K562 (cell line): Measurements from ENCODE around the gene ZNF302. TPM values are rescaled to one million over a fixed set of nuclear protein-coding genes. Genes with fewer than 3 reads are reported as not detected.
A peak's percentile ranks its signal among the peaks of the same experiment; 100 is the strongest.

Experiments used
- ARID1B ChIP-seq: fragments of 450-650 bp; IDR thresholded peaks from 2 replicates; pipeline ENCODE4 v1.6.1; 2016; ENCODE audit warnings: antibody characterized with exemption, mild to moderate bottlenecking, inconsistent platforms
- COPS2 ChIP-seq: fragments of 450-650 bp; conservative IDR thresholded peaks from 2 replicates; pipeline ENCODE4 v1.6.1; 2016; ENCODE audit warnings: mild to moderate bottlenecking, moderate library complexity
- GATA2 ChIP-seq: sonication (generic); formaldehyde crosslinking; IDR thresholded peaks from 2 replicates; pipeline ENCODE4 v1.4.0; 2020; ENCODE audit warnings: mild to moderate bottlenecking, missing genetic modification reagents
- JUND ChIP-seq, 2 experiments: IDR thresholded peaks; 2 replicates in 1 of 2; 3 replicates in 1 of 2; pipeline ENCODE4 v1.6.1; 2011; ENCODE audit warnings: borderline replicate concordance in 2 of 2, low read depth in 2 of 2, low read length in 2 of 2, improper control_type of control experiment in 1 of 2, missing biosample characterization in 1 of 2, missing genetic modification characterization in 1 of 2, missing genetic modification reagents in 1 of 2
- KHSRP ChIP-seq: fragments of 450-650 bp; IDR thresholded peaks from 2 replicates; pipeline ENCODE4 v1.6.1; 2017
- KLF16 ChIP-seq: IDR thresholded peaks from 2 replicates; pipeline ENCODE4 v1.6.1; 2016; ENCODE audit warnings: antibody characterized with exemption
- MYBL2 ChIP-seq, 2 experiments: fragments of 450-650 bp in 1 of 2; sonication (generic) in 1 of 2; formaldehyde crosslinking in 1 of 2; IDR thresholded peaks; 2 replicates each; pipeline versions ENCODE4 v1.6.1 to v1.8.1; 2017 to 2022; ENCODE audit warnings: borderline replicate concordance in 1 of 2, inconsistent platforms in 1 of 2, low read depth in 1 of 2, mild to moderate bottlenecking in 1 of 2, missing genetic modification reagents in 1 of 2, moderate library complexity in 1 of 2
- NFIX ChIP-seq: fragments of 250-450 bp; sonication (Bioruptor Pico); IDR thresholded peaks from 2 replicates; pipeline ENCODE4 v1.4.0; 2020; ENCODE audit warnings: low read depth, mild to moderate bottlenecking, moderate library complexity
- PHF8 ChIP-seq: fragments of 200-600 bp; sonication (generic); IDR thresholded peaks from 2 replicates; pipeline ENCODE4 v1.6.1; 2012; ENCODE audit warnings: mixed run types, mild to moderate bottlenecking, inconsistent platforms, low read length, moderate library complexity, borderline replicate concordance
- PYGO2 ChIP-seq: fragments of 450-650 bp; IDR thresholded peaks from 2 replicates; pipeline ENCODE4 v1.6.1; 2016; ENCODE audit warnings: mild to moderate bottlenecking, missing genetic modification characterization, moderate library complexity, missing compliant biosample characterization
- RBM17 ChIP-seq: fragments of 200-400 bp; formaldehyde crosslinking; IDR thresholded peaks from 2 replicates; pipeline ENCODE4 v1.6.1; 2017; ENCODE audit warnings: low read depth, mild to moderate bottlenecking, low read length, borderline replicate concordance
- RFX1 ChIP-seq: fragments of 450-650 bp; IDR thresholded peaks from 2 replicates; pipeline ENCODE4 v1.6.1; 2016; ENCODE audit warnings: mild to moderate bottlenecking, moderate library complexity
- SIRT6 ChIP-seq: IDR thresholded peaks from one replicate; pipeline ENCODE4 v1.6.1; 2012; ENCODE audit warnings: low read depth, mild to moderate bottlenecking, control low read depth, inconsistent platforms, low read length, moderate library complexity
- SMARCA4 ChIP-seq: fragments of 450-650 bp; IDR thresholded peaks from 2 replicates; pipeline ENCODE4 v1.6.1; 2016
- TAL1 ChIP-seq: fragments of 450-650 bp; IDR thresholded peaks from 2 replicates; pipeline ENCODE4 v1.6.1; 2016; ENCODE audit warnings: mild to moderate bottlenecking
- ZNF253 ChIP-seq: fragments of 250-450 bp; sonication (Bioruptor Pico); conservative IDR thresholded peaks from 2 replicates; pipeline ENCODE4 v1.6.1; 2021; ENCODE audit warnings: mild to moderate bottlenecking
- ZNF324 ChIP-seq: fragments of 250-450 bp; sonication (Bioruptor Pico); IDR thresholded peaks from 2 replicates; pipeline ENCODE4 v1.4.0; 2020; ENCODE audit warnings: mild to moderate bottlenecking
- polyA plus RNA-seq, 8 experiments: library from polyadenylated mRNA; depleted of rRNA in 4 of 8; stranded (reverse) in 5 of 8; unstranded in 3 of 8; fragments of >200 nt; fragmentation: Nextera tagmentation in 2 of 8; fragmentation: Illumina TruSeq in 1 of 8; extraction: Ambion mirVana in 2 of 8; extraction: Trizol in 1 of 8; gene quantifications; 2 replicates each; pipeline versions ENCODE4 v1.2.1 to v1.2.3, GENCODE V29; 2011 to 2014; ENCODE audit warnings: inconsistent platforms in 1 of 8, missing spikeins in 1 of 8
- total RNA-seq, 7 experiments: library from RNA; depleted of rRNA in 6 of 7; stranded (reverse); fragments of >200 nt in 6 of 7; fragmentation: Illumina TruSeq in 2 of 7; extraction: Trizol in 2 of 7; gene quantifications; 2 replicates each; pipeline versions ENCODE4 v1.2.1 to v1.2.3, GENCODE V29; 2011 to 2021; ENCODE audit warnings: low replicate concordance in 1 of 7
- TF ChIP-seq, protein P1 (sequence below): sonication (generic); formaldehyde crosslinking; IDR thresholded peaks from 2 replicates; pipeline ENCODE4 v1.8.0; 2022; ENCODE audit warnings: mild to moderate bottlenecking, low read depth, missing genetic modification reagents
- TF ChIP-seq, protein P2 (sequence below): fragments of 450-650 bp; IDR thresholded peaks from 2 replicates; pipeline ENCODE4 v1.7.1; 2018; ENCODE audit warnings: mild to moderate bottlenecking, low read depth; ENCODE audit not compliant: partially characterized antibody
- TF ChIP-seq, protein P3 (sequence below): sonication (generic); formaldehyde crosslinking; IDR thresholded peaks from 2 replicates; pipeline ENCODE4 v1.8.0; 2022; ENCODE audit warnings: missing genetic modification reagents, mild to moderate bottlenecking, borderline replicate concordance

The ZNF302 gene
- total and polyA plus RNA-seq, 9 of the 15 experiments (the other 6 are each of a cell fraction or from before 2014, with no cell fraction given), result 0.08 to 1.0 (median 0.27) TPM; not detected in 1

DNA sequence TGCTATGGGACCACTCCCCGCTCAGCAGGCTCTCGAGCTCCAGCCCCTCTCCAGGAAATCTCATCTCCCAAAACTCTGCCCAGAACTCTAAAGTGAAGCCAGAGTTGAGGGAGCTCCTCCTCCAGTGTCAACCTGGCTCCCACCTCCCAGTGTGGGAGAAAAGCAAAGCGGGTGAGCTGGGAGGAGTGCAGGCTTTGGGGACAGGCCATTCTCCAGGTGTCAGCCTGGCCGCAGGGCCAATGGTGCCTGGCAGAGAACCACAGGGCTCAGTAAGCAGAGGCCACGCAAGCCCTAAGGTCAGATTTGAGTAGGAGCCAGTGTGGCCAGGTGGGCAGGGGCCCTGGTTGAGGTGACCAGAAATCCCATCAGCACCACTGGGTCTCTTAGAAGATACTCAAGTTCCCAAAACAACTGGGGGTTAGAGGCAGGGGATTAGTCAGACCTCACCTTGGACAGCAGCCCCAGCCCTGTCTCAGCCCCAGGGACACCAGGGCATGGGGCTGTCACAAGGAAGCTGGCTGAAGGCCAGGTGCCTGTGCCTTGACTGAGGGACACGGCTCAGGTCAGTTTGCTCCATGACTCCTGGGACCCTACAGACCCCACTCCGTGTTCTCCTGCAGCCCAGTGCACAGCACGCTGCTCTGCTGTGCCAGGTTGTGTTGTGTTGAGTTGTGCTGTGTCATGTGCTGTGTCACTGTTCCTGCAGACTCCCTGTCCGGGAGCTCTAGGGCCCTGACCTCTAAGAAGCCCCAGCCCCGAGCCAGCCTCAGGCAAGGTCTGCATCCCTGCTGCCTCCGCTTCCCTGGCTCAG lies 53.7 kb downstream of the ZNF302 start (continued):
- TF ChIP-seq RBM17 (no peak), KLF16 (no peak), GATA2 (CRISPR knock-in tag) (no peak), NFIX (CRISPR knock-in tag) (no peak), PHF8 (no peak; the same call in 1 of the 2 replicates), JUND (IDR thresholded peaks at IDR 0.05; ENCODE audit: borderline replicate concordance, low read depth, low read length) (no peak), JUND (tag; IDR thresholded peaks at IDR 0.05; ENCODE audit: borderline replicate concordance, low read depth, low read length) (peak; percentile 45; the same call in 2 of the 3 replicates), ARID1B (peak; percentile 59), TAL1 (no peak), ZNF324 (CRISPR knock-in tag) (no peak), PYGO2 (tag) (no peak), KHSRP (no peak), ZNF253 (CRISPR knock-in tag) (no peak), COPS2 (no peak), SMARCA4 (peak; percentile 72), RFX1 (no peak), MYBL2 (IDR thresholded peaks at IDR 0.05; ENCODE audit: low read depth) (no peak), MYBL2 (CRISPR knock-in tag; IDR thresholded peaks at IDR 0.05; ENCODE audit: borderline replicate concordance) (no peak), SIRT6 (no peak)
- TF ChIP-seq, protein P1, sequence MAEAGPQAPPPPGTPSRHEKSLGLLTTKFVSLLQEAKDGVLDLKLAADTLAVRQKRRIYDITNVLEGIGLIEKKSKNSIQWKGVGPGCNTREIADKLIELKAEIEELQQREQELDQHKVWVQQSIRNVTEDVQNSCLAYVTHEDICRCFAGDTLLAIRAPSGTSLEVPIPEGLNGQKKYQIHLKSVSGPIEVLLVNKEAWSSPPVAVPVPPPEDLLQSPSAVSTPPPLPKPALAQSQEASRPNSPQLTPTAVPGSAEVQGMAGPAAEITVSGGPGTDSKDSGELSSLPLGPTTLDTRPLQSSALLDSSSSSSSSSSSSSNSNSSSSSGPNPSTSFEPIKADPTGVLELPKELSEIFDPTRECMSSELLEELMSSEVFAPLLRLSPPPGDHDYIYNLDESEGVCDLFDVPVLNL (CRISPR knock-in tag), result no peak
- TF ChIP-seq, protein P2, sequence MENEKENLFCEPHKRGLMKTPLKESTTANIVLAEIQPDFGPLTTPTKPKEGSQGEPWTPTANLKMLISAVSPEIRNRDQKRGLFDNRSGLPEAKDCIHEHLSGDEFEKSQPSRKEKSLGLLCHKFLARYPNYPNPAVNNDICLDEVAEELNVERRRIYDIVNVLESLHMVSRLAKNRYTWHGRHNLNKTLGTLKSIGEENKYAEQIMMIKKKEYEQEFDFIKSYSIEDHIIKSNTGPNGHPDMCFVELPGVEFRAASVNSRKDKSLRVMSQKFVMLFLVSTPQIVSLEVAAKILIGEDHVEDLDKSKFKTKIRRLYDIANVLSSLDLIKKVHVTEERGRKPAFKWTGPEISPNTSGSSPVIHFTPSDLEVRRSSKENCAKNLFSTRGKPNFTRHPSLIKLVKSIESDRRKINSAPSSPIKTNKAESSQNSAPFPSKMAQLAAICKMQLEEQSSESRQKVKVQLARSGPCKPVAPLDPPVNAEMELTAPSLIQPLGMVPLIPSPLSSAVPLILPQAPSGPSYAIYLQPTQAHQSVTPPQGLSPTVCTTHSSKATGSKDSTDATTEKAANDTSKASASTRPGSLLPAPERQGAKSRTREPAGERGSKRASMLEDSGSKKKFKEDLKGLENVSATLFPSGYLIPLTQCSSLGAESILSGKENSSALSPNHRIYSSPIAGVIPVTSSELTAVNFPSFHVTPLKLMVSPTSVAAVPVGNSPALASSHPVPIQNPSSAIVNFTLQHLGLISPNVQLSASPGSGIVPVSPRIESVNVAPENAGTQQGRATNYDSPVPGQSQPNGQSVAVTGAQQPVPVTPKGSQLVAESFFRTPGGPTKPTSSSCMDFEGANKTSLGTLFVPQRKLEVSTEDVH, result no peak
- TF ChIP-seq, protein P3, sequence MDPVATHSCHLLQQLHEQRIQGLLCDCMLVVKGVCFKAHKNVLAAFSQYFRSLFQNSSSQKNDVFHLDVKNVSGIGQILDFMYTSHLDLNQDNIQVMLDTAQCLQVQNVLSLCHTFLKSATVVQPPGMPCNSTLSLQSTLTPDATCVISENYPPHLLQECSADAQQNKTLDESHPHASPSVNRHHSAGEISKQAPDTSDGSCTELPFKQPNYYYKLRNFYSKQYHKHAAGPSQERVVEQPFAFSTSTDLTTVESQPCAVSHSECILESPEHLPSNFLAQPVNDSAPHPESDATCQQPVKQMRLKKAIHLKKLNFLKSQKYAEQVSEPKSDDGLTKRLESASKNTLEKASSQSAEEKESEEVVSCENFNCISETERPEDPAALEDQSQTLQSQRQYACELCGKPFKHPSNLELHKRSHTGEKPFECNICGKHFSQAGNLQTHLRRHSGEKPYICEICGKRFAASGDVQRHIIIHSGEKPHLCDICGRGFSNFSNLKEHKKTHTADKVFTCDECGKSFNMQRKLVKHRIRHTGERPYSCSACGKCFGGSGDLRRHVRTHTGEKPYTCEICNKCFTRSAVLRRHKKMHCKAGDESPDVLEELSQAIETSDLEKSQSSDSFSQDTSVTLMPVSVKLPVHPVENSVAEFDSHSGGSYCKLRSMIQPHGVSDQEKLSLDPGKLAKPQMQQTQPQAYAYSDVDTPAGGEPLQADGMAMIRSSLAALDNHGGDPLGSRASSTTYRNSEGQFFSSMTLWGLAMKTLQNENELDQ (CRISPR knock-in tag), result no peak
